ENCODE data around the gene CPSF6. TPM values are rescaled to one million over a fixed set of nuclear protein-coding genes. Genes with fewer than 3 reads are reported as not detected.
"Not testable (repeated sequence)": the region's sequence is repeated elsewhere in the genome, so short reads cannot be mapped to it uniquely, and the experiment has no call there.

CPSF6 gene
- total RNA-seq, 1 experiment from 2014 or later: 167 TPM

DNA sequence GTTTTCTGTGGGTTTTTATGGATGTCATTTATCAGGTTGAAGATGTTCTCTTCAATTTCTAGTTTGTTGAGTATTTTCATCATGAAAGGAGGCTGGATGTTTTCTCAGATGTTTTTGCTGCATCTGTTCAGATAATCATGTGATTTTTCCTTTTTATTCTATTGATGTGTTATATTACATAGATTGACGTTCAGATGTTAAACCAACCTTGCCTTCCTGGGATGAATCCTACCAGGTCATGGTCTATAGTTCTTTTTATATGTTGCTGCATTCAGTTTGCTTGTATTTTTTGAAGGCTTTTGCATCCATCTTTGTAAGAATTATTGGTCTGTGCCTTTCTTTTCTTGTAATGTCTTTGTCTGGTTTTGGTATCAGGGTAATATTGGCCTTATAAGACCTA, 64.9 kb downstream of the CPSF6 start:
- no TSS peak for BruUV-seq (replicated peaks)
- H3K27me3 ChIP-seq (replicated peaks; ENCODE audit: insufficient read depth, low read depth, low read length, poor library complexity): no peaks in the 10 kb centered on the region
- intact Hi-C loops (cut with micrococcal nuclease; ENCODE audit: unreplicated experiment): no loop called here
- ChIA-PET CTCF (no interaction called here), POLR2A (ENCODE audit: low non-redundant PET) (no interaction called here)
- H3K4me1 ChIP-seq (ENCODE audit: insufficient read depth, low read length, poor library complexity, severe bottlenecking): no peaks in the 10 kb centered on the region
- no peak for DNase-seq (ENCODE audit: low spot score)
- no peak overlapping the region for H3K4me3 ChIP-seq (ENCODE audit: low read depth, low read length, poor library complexity, severe bottlenecking)
- H3K9me3 ChIP-seq (ENCODE audit: low read depth, low read length, poor library complexity, severe bottlenecking): peaks cover 8% of the 10 kb centered on the region
- H3K27ac ChIP-seq (ENCODE audit: low read depth, low read length, poor library complexity, severe bottlenecking): no peak overlapping the region
- H3K36me3 ChIP-seq (ENCODE audit: insufficient read depth, low read length, poor library complexity, severe bottlenecking): no peaks in the 10 kb centered on the region
- no peak for TF ChIP-seq EZH2 (IDR thresholded peaks at IDR 0.05; ENCODE audit: borderline replicate concordance, low read depth, low read length, poor library complexity, severe bottlenecking)
- TF ChIP-seq, protein P1, sequence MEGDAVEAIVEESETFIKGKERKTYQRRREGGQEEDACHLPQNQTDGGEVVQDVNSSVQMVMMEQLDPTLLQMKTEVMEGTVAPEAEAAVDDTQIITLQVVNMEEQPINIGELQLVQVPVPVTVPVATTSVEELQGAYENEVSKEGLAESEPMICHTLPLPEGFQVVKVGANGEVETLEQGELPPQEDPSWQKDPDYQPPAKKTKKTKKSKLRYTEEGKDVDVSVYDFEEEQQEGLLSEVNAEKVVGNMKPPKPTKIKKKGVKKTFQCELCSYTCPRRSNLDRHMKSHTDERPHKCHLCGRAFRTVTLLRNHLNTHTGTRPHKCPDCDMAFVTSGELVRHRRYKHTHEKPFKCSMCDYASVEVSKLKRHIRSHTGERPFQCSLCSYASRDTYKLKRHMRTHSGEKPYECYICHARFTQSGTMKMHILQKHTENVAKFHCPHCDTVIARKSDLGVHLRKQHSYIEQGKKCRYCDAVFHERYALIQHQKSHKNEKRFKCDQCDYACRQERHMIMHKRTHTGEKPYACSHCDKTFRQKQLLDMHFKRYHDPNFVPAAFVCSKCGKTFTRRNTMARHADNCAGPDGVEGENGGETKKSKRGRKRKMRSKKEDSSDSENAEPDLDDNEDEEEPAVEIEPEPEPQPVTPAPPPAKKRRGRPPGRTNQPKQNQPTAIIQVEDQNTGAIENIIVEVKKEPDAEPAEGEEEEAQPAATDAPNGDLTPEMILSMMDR (conservative IDR thresholded peaks at IDR 0.05; ENCODE audit: low read depth, low read length): no peak

DNA sequence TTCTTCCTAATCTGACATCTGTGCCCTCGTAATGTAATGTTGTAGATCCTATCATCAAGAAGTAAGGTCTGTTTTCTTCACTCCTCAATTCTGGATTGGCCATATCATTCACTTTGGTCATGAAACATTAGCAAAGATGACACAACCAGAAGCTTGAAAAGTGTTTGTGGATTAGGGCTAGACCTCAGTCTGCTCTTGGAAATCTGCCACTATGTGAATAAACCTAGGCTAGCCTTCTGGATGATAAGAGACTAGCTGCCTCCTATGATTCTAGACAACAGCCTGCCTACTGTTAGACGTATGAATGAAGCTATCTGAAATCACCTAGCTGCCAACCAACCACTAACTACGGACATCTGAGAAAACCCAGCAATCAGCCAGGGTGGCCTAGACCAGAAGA, 70.1 kb downstream of the CPSF6 start:
- ChIA-PET POLR2A (ENCODE audit: low non-redundant PET) (no interaction called here), CTCF (no interaction called here)
- intact Hi-C loops (cut with micrococcal nuclease; ENCODE audit: unreplicated experiment): no loop called here
- BruUV-seq (replicated peaks): no TSS peak
- H3K27ac ChIP-seq (ENCODE audit: low read depth, low read length, poor library complexity, severe bottlenecking): no peak overlapping the region
- H3K27me3 ChIP-seq (replicated peaks; ENCODE audit: insufficient read depth, low read depth, low read length, poor library complexity): no peaks in the 10 kb centered on the region
- no peaks in the 10 kb centered on the region for H3K4me1 ChIP-seq (ENCODE audit: insufficient read depth, low read length, poor library complexity, severe bottlenecking)
- TF ChIP-seq EZH2 (IDR thresholded peaks at IDR 0.05; ENCODE audit: borderline replicate concordance, low read depth, low read length, poor library complexity, severe bottlenecking): no peak
- TF ChIP-seq, protein P1 (conservative IDR thresholded peaks at IDR 0.05; ENCODE audit: low read depth, low read length): no peak
- H3K4me3 ChIP-seq (ENCODE audit: low read depth, low read length, poor library complexity, severe bottlenecking): no peak overlapping the region
- no peak for DNase-seq (ENCODE audit: low spot score)
- H3K36me3 ChIP-seq (ENCODE audit: insufficient read depth, low read length, poor library complexity, severe bottlenecking): no peaks in the 10 kb centered on the region
- peaks cover 8% of the 10 kb centered on the region for H3K9me3 ChIP-seq (ENCODE audit: low read depth, low read length, poor library complexity, severe bottlenecking)

GRCh38 chr12:69313209-69313608, 73.8 kb downstream of the CPSF6 start:
- no peak for DNase-seq (ENCODE audit: low spot score)
- intact Hi-C loops (cut with micrococcal nuclease; ENCODE audit: unreplicated experiment): no loop called here
- CTCF ChIA-PET: no interaction called here
- Histone ChIP-seq H3K36me3 (ENCODE audit: insufficient read depth, low read length, poor library complexity, severe bottlenecking) (no peaks in the 10 kb centered on the region), H3K27ac (ENCODE audit: low read depth, low read length, poor library complexity, severe bottlenecking) (no peak overlapping the region), H3K4me3 (ENCODE audit: low read depth, low read length, poor library complexity, severe bottlenecking) (no peak overlapping the region), H3K4me1 (ENCODE audit: insufficient read depth, low read length, poor library complexity, severe bottlenecking) (no peaks in the 10 kb centered on the region), H3K27me3 (replicated peaks; ENCODE audit: insufficient read depth, low read depth, low read length, poor library complexity) (no peaks in the 10 kb centered on the region), H3K9me3 (ENCODE audit: low read depth, low read length, poor library complexity, severe bottlenecking) (no peaks in the 10 kb centered on the region)
- BruUV-seq (replicated peaks): no TSS peak
- TF ChIP-seq, protein P1 (conservative IDR thresholded peaks at IDR 0.05; ENCODE audit: low read depth, low read length): no peak
- TF ChIP-seq EZH2 (IDR thresholded peaks at IDR 0.05; ENCODE audit: borderline replicate concordance, low read depth, low read length, poor library complexity, severe bottlenecking): no peak
- POLR2A ChIA-PET (ENCODE audit: low non-redundant PET): no interaction called here

DNA sequence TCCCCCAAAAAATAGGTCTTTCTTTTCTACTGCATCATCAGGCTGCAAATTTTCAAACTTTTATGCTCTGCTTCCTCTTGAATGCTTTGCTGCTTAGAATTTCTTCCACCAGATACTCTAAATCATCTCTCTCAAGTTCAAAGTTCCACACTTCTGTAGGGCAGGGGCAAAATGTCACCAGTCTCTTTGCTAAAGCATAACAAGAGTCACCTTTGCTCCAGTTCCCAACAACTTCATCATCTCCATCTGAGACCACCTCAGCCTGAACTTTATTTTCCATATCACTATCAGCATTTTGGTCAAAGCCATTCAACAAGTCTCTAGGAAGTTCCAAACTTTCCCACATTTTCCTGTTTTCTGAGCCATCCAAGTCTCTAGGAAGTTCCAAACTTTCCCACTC, 77.4 kb downstream of the CPSF6 start:
- H3K4me1 ChIP-seq (ENCODE audit: insufficient read depth, low read length, poor library complexity, severe bottlenecking); CTCF ChIA-PET; H3K9me3 ChIP-seq (ENCODE audit: low read depth, low read length, poor library complexity, severe bottlenecking); H3K27ac ChIP-seq (ENCODE audit: low read depth, low read length, poor library complexity, severe bottlenecking); intact Hi-C loops (cut with micrococcal nuclease; ENCODE audit: unreplicated experiment); H3K4me3 ChIP-seq (ENCODE audit: low read depth, low read length, poor library complexity, severe bottlenecking); BruUV-seq (replicated peaks); H3K27me3 ChIP-seq (replicated peaks; ENCODE audit: insufficient read depth, low read depth, low read length, poor library complexity); DNase-seq (ENCODE audit: low spot score); POLR2A ChIA-PET (ENCODE audit: low non-redundant PET); H3K36me3 ChIP-seq (ENCODE audit: insufficient read depth, low read length, poor library complexity, severe bottlenecking): not testable (repeated sequence)

DNA sequence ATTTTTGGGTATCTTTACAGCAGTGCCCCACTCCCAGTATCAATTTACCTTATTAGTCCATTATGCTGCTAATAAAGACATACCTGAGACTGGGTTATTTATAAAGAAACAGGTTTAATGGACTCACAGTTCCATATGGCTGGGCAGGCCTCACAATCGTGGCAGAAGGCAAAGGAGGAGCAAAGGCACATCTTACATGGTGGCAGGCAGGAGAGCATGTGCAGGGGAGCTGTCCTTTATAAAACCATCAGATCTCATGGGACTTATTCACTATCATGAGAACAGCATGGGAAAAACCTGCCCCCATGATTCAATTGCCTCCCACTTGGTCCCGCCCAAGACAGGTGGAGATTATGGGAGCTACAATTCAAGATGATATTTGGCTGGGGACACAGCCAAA, 77.9 kb downstream of the CPSF6 start:
- H3K27me3 ChIP-seq (replicated peaks; ENCODE audit: insufficient read depth, low read depth, low read length, poor library complexity); CTCF ChIA-PET; H3K36me3 ChIP-seq (ENCODE audit: insufficient read depth, low read length, poor library complexity, severe bottlenecking); H3K9me3 ChIP-seq (ENCODE audit: low read depth, low read length, poor library complexity, severe bottlenecking); POLR2A ChIA-PET (ENCODE audit: low non-redundant PET); H3K4me3 ChIP-seq (ENCODE audit: low read depth, low read length, poor library complexity, severe bottlenecking); H3K4me1 ChIP-seq (ENCODE audit: insufficient read depth, low read length, poor library complexity, severe bottlenecking); intact Hi-C loops (cut with micrococcal nuclease; ENCODE audit: unreplicated experiment); H3K27ac ChIP-seq (ENCODE audit: low read depth, low read length, poor library complexity, severe bottlenecking); DNase-seq (ENCODE audit: low spot score); BruUV-seq (replicated peaks): not testable (repeated sequence)
